HCT116 (cell line): ENCODE measurements around the gene TNXB.

Source experiments
- SP1 ChIP-seq: IDR thresholded peaks from 2 replicates; pipeline ENCODE4 v1.6.1; 2012; ENCODE audit warnings: low read depth
- ZNF274 ChIP-seq: fragments of 200-500 bp; sonication (Bioruptor generic); IDR thresholded peaks from 2 replicates; pipeline ENCODE4 v1.6.1; 2014; ENCODE audit warnings: mild to moderate bottlenecking, low read depth, low read length, inconsistent platforms

DNA sequence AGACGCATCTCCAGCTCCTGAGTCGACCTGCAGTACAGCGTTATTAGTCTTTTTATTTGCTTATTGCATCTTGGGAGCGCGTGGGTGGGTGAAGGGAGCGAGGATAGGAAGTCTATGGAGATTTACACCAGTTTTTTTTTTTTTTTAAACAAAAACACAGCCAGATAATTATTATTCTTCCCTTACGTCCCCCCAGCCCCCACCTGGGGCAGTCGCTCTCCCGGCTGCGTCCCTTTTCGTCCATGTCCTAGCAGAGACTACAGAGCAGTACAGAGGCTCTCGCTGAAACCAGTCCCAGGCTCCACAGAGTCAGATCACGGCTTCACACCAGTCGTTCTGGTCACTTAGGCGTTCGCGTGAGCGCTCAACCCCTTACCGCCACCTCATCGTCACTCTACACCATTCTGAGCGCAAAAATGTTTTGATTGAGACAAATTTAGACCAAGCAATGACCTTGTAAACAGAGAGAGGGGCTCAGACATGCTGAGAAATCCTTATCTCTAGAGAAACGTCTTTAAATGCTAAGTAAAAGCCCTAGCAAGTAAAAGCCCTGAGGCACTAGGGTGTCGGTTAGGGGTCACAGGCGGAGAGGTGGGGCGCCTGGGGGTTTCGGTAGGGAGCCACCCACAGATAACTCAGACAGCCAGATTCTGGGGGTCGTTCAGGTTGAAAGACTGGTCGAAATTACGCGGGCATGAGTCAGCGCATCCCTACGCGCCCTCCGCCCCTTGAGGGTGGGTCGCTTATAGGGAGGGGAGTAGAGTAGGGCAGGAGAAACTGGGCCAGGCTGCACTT is 43.8 kb upstream of the TNXB start:
- TF ChIP-seq ZNF274 (no peak), SP1 (no peak)
